Epithelial cell of esophagus (primary cell): Measurements from ENCODE around the gene NDUFA5.

Experiments used
- DNase-seq: peaks from one replicate; pipeline ENCODE4 v3.0.0; 2010; ENCODE audit warnings: low read depth
- H3K4me3 ChIP-seq: 2 replicates; pipeline ENCODE4 v1.5.1; 2011; ENCODE audit warnings: mild to moderate bottlenecking, low read length, control low read depth
- CTCF ChIP-seq: IDR thresholded peaks from 2 replicates; pipeline ENCODE4 v1.5.1; 2011; ENCODE audit warnings: low read depth, mild to moderate bottlenecking, low read length, control low read depth, inconsistent platforms; ENCODE audit not compliant: insufficient read depth; ENCODE audit errors: missing control alignments

Gene NDUFA5

GRCh38 chr7:123548406-123548805 lies 9.2 kb downstream of the NDUFA5 start:
- no peak for DNase-seq
- no peak overlapping the region for H3K4me3 ChIP-seq
- no peak for TF ChIP-seq CTCF

- no peak for TF ChIP-seq CTCF
- H3K4me3 ChIP-seq = no peak overlapping the region
- no peak for DNase-seq
These were observed 17.7 kb downstream of the NDUFA5 start for GRCh38 chr7:123539871-123540270.

- no peak overlapping the region for H3K4me3 ChIP-seq
- no peak for DNase-seq
- TF ChIP-seq CTCF = no peak
These were observed 18.7 kb downstream of the NDUFA5 start for GRCh38 chr7:123538897-123539296.

GRCh38 chr7:123538189-123538714 lies 19.4 kb downstream of the NDUFA5 start:
- H3K4me3 ChIP-seq = no peak overlapping the region
- TF ChIP-seq CTCF = no peak
- DNase-seq = peak; percentile 76

GRCh38 chr7:123537026-123537642 lies 20.5 kb downstream of the NDUFA5 start:
- H3K4me3 ChIP-seq = no peak overlapping the region
- DNase-seq = peak; percentile 42
- TF ChIP-seq CTCF = peak; percentile 33

- no peak for DNase-seq
- H3K4me3 ChIP-seq = peak overlapping the region; percentile 34
- no peak for TF ChIP-seq CTCF
These were observed 22.1 kb downstream of the NDUFA5 start for GRCh38 chr7:123535517-123535916.
